Progenitor cell of endocrine pancreas (in vitro differentiated cells): ENCODE measurements around the gene ALAD. TPM values are rescaled to one million over a fixed set of nuclear protein-coding genes. Genes with fewer than 3 reads are reported as not detected.

Experiments used
- DNase-seq: peaks from one replicate; pipeline ENCODE4 v3.0.0; 2021; ENCODE audit warnings: low spot score; ENCODE audit not compliant: unreplicated experiment
- H3K27ac Mint-ChIP-seq: 2 replicates; pipeline ENCODE4 v1.8.0; 2021; ENCODE audit warnings: mild to moderate bottlenecking, moderate library complexity, mixed read lengths
- H3K27me3 Mint-ChIP-seq: 2 replicates; pipeline ENCODE4 v1.8.0; 2021; ENCODE audit warnings: mixed read lengths
- H3K36me3 Mint-ChIP-seq: 2 replicates; pipeline ENCODE4 v1.8.0; 2022; ENCODE audit warnings: mixed read lengths; ENCODE audit not compliant: insufficient read depth
- H3K4me1 Mint-ChIP-seq: 2 replicates; pipeline ENCODE4 v1.8.0; 2021; ENCODE audit warnings: low read depth, mixed read lengths
- H3K4me3 Mint-ChIP-seq: 2 replicates; pipeline ENCODE4 v1.8.0; 2021; ENCODE audit warnings: low read depth, mild to moderate bottlenecking, moderate library complexity, mixed read lengths
- H3K9me3 Mint-ChIP-seq: 2 replicates; pipeline ENCODE4 v1.8.0; 2021; ENCODE audit warnings: low read depth, mixed read lengths
- CTCF ChIP-seq: fragments of 200-600 bp; sonication (generic); IDR thresholded peaks from one replicate; pipeline ENCODE4 v1.5.0; 2021; ENCODE audit warnings: antibody characterized with exemption, mild to moderate bottlenecking; ENCODE audit not compliant: unreplicated experiment
- total RNA-seq: library from RNA; stranded (reverse); gene quantifications from 2 replicates; pipeline ENCODE4 v1.2.1, GENCODE V29; 2021

Gene ALAD
- total RNA-seq, 1 donor from 2014 or later: 64.3 TPM

GRCh38 chr9:113341712-113342410 lies 59.2 kb downstream of the ALAD start:
- Mint-ChIP-seq H3K4me3 (no peak overlapping the region), H3K36me3 (no peaks in the 10 kb centered on the region), H3K27ac (no peak overlapping the region), H3K27me3 (peaks cover 2% of the 10 kb centered on the region), H3K9me3 (no peaks in the 10 kb centered on the region), H3K4me1 (peaks cover 11% of the 10 kb centered on the region)
- no peak for DNase-seq
- no peak for TF ChIP-seq CTCF

GRCh38 chr9:113340011-113340699 lies 60.9 kb downstream of the ALAD start, which contains the start of gene WDR31:
Gene WDR31, minus strand, starts transcription at chr9:113340275. Its CDS starts 8,253 bp downstream, at chr9:113332022.
- Mint-ChIP-seq H3K9me3 (no peaks in the 10 kb centered on the region), H3K36me3 (no peaks in the 10 kb centered on the region), H3K27me3 (peaks cover 2% of the 10 kb centered on the region), H3K27ac (peak within 1 kb of the TSS; percentile 90), H3K4me1 (peaks cover 11% of the 10 kb centered on the region), H3K4me3 (peak within 1 kb of the TSS; percentile 79)
- TF ChIP-seq CTCF: no peak
- DNase-seq: peak; percentile 76

GRCh38 chr9:113337714-113338113 lies 63.4 kb downstream of the ALAD start:
- peaks cover 1% of the 10 kb centered on the region for H3K36me3 Mint-ChIP-seq
- DNase-seq: no peak
- TF ChIP-seq CTCF: no peak
- no peak overlapping the region for H3K27ac Mint-ChIP-seq
- peaks cover 11% of the 10 kb centered on the region for H3K4me1 Mint-ChIP-seq
- no peak overlapping the region for H3K4me3 Mint-ChIP-seq
- H3K9me3 Mint-ChIP-seq: no peaks in the 10 kb centered on the region
- H3K27me3 Mint-ChIP-seq: peaks cover 2% of the 10 kb centered on the region

Other genes with a start within 250 kb of the ALAD start
- gene FKBP15, start 180.0 kb downstream of the ALAD start, total RNA-seq: 26.9 and 29.3 TPM in 2 replicates
- 28.2 and 28.5 TPM in 2 replicates for gene SLC31A1, start 179.7 kb downstream of the ALAD start, total RNA-seq
- gene CDC26, start 125.7 kb downstream of the ALAD start, total RNA-seq: 33.0 and 36.6 TPM in 2 replicates
- gene PRPF4, start 125.6 kb downstream of the ALAD start, total RNA-seq: 33.6 and 35.1 TPM in 2 replicates
- 0.26 and 0.44 TPM in 2 replicates for gene RNF183, start 97.9 kb downstream of the ALAD start, total RNA-seq
- 5.1 and 5.7 TPM in 2 replicates for gene WDR31, start 61.0 kb downstream of the ALAD start, total RNA-seq
- 18.8 and 19.7 TPM in 2 replicates for gene BSPRY, start 51.7 kb downstream of the ALAD start, total RNA-seq
- gene HDHD3, start 24.3 kb downstream of the ALAD start, total RNA-seq: 77.4 and 83.9 TPM in 2 replicates
- 36.6 and 40.5 TPM in 2 replicates for gene POLE3, start 9.4 kb upstream of the ALAD start, total RNA-seq
- 0.51 and 1.6 TPM in 2 replicates for gene C9orf43, start 9.5 kb upstream of the ALAD start, total RNA-seq
- gene RGS3, start 62.4 kb upstream of the ALAD start, total RNA-seq: 39.3 and 44.2 TPM in 2 replicates